ENCODE results near the gene BMX. TPM values are rescaled to one million over a fixed set of nuclear protein-coding genes. Genes with fewer than 3 reads are reported as not detected.
A peak's percentile ranks its signal among the peaks of the same experiment; 100 is the strongest.

The BMX gene
- total and polyA plus RNA-seq, 9 of the 15 experiments (the other 6 are each of a cell fraction or from before 2014, with no cell fraction given), result 0.45 to 4.2 (median 1.8) TPM

GRCh38 chrX:15471028-15471427 lies 29.6 kb upstream of the BMX start (continued):
- peak; percentile 79 for TF ChIP-seq JUND (IDR thresholded peaks at IDR 0.05; ENCODE audit: borderline replicate concordance, low read depth, low read length)
- peak; percentile 83 for TF ChIP-seq JUND (tag; IDR thresholded peaks at IDR 0.05; ENCODE audit: borderline replicate concordance, low read depth, low read length)
- TF ChIP-seq NFE2 (IDR thresholded peaks at IDR 0.05; ENCODE audit: low read depth), result peak; percentile 66
- TF ChIP-seq KLF13 (tag; IDR thresholded peaks at IDR 0.05; ENCODE audit: borderline replicate concordance, low read depth), result no peak
- TF ChIP-seq REST (IDR thresholded peaks at IDR 0.05; ENCODE audit: borderline replicate concordance), result peak; percentile 81
- TF ChIP-seq REST (CRISPR knock-in tag; IDR thresholded peaks at IDR 0.05; ENCODE audit: low read depth), result no peak
- peak; percentile 39; the same call in 1 of the 2 replicates for TF ChIP-seq C11orf30 (IDR thresholded peaks at IDR 0.05; ENCODE audit: low read depth)
- peak; percentile 77 for TF ChIP-seq FOSL1 (tag; conservative IDR thresholded peaks at IDR 0.05)
- TF ChIP-seq CTCF (IDR thresholded peaks at IDR 0.05 in 2 of 3, conservative IDR thresholded peaks at IDR 0.05 in 1 of 3; ENCODE audit: insufficient read depth in 2 of 3, low read depth in 1 of 3, low read length in 3 of 3), result peak; percentile 76 to 82 (median 79)
- TF ChIP-seq ATF7 (IDR thresholded peaks at IDR 0.05), result no peak
- peak; percentile 42; the same call in 1 of the 2 replicates for TF ChIP-seq USF1 (CRISPR knock-in tag; IDR thresholded peaks at IDR 0.05)
- no peak for TF ChIP-seq HNRNPL (IDR thresholded peaks at IDR 0.05; ENCODE audit: low read depth, low read length)
- TF ChIP-seq DEAF1 (CRISPR knock-in tag; IDR thresholded peaks at IDR 0.05), result peak; percentile 86
- TF ChIP-seq ZNF316 (IDR thresholded peaks at IDR 0.05), result peak; percentile 25; the same call in 1 of the 2 replicates
